Neural cell (in vitro differentiated cells): ENCODE data around the gene ERBB4. TPM values are rescaled to one million over a fixed set of nuclear protein-coding genes. Genes with fewer than 3 reads are reported as not detected.

Experiments used
- H2AFZ ChIP-seq: fragments of 200-600, 300-800 bp; sonication (generic), shearing (Covaris generic); 2 replicates; pipeline ENCODE4 v1.6.0; 2014; ENCODE audit warnings: low read depth, mild to moderate bottlenecking, antibody characterized with exemption, low read length, moderate library complexity
- H3F3A ChIP-seq: fragments of 200-600 bp; shearing (Covaris generic); 2 replicates; pipeline ENCODE4 v1.6.1; 2016; ENCODE audit warnings: mild to moderate bottlenecking, moderate library complexity, mixed read lengths, antibody characterized with exemption, low read length; ENCODE audit not compliant: insufficient read depth, poor library complexity, severe bottlenecking
- H3K27ac ChIP-seq: fragments of 200-600, 300-800 bp; sonication (generic), shearing (Covaris generic); 2 replicates; pipeline ENCODE4 v1.5.1; 2014; ENCODE audit warnings: mild to moderate bottlenecking, low read length, moderate library complexity
- H3K27me3 ChIP-seq: fragments of 300-800, 200-600 bp; sonication (generic), shearing (Covaris generic); 2 replicates; pipeline ENCODE4 v1.6.0; 2014; ENCODE audit warnings: mild to moderate bottlenecking, low read depth, low read length, moderate library complexity; ENCODE audit not compliant: insufficient read depth
- H3K36me3 ChIP-seq: fragments of 300-800, 200-600 bp; sonication (generic), shearing (Covaris generic); 2 replicates; pipeline ENCODE4 v1.5.1; 2014; ENCODE audit warnings: mild to moderate bottlenecking, antibody characterized with exemption, low read length, moderate library complexity; ENCODE audit not compliant: insufficient read depth
- H3K4me2 ChIP-seq: fragments of 300-800, 200-600 bp; sonication (generic), shearing (Covaris generic); 2 replicates; pipeline ENCODE4 v1.6.0; 2014; ENCODE audit warnings: mild to moderate bottlenecking, low read length
- H3K4me3 ChIP-seq: fragments of 300-800, 200-600 bp; sonication (generic), shearing (Covaris generic); 2 replicates; pipeline ENCODE4 v1.5.1; 2014; ENCODE audit warnings: mild to moderate bottlenecking, low read length, moderate library complexity
- H3K79me2 ChIP-seq: fragments of 200-600 bp; shearing (Covaris generic); replicated peaks from 2 replicates; pipeline ENCODE4 v1.6.0; 2014; ENCODE audit warnings: mild to moderate bottlenecking, low read length, moderate library complexity; ENCODE audit not compliant: insufficient read depth
- H3K9ac ChIP-seq: fragments of 300-800, 200-600 bp; sonication (generic), shearing (Covaris generic); 2 replicates; pipeline ENCODE4 v1.6.1; 2016; ENCODE audit warnings: mild to moderate bottlenecking, low read length, mixed read lengths
- H3K9me2 ChIP-seq: fragments of 200-600 bp; shearing (Covaris generic); 2 replicates; pipeline ENCODE4 v1.6.1; 2016; ENCODE audit warnings: mild to moderate bottlenecking, low read length, mixed read lengths; ENCODE audit not compliant: insufficient read depth
- H3K9me3 ChIP-seq: fragments of 200-600, 300-800 bp; sonication (generic), shearing (Covaris generic); 2 replicates; pipeline ENCODE4 v1.6.1; 2016; ENCODE audit warnings: mild to moderate bottlenecking, mixed run types, low read length, moderate library complexity, mixed read lengths
- H4K20me1 ChIP-seq: fragments of 200-600 bp; shearing (Covaris generic); 2 replicates; pipeline ENCODE4 v1.6.1; 2016; ENCODE audit warnings: mild to moderate bottlenecking, mixed run types; ENCODE audit not compliant: insufficient read depth
- EP300 ChIP-seq: fragments of 450-650 bp; conservative IDR thresholded peaks from 2 replicates; pipeline ENCODE4 v1.6.1; 2014; ENCODE audit warnings: antibody characterized with exemption, mild to moderate bottlenecking, moderate library complexity; ENCODE audit not compliant: poor library complexity, severe bottlenecking
- EZH2 ChIP-seq: fragments of 200-600, 300-800 bp; shearing (Covaris generic), sonication (generic); IDR thresholded peaks from 2 replicates; pipeline ENCODE4 v1.6.1; 2014; ENCODE audit warnings: antibody characterized with exemption, low read length, borderline replicate concordance, mild to moderate bottlenecking; ENCODE audit not compliant: insufficient read depth, poor library complexity, severe bottlenecking
- MXI1 ChIP-seq: fragments of 450-650 bp; conservative IDR thresholded peaks from 2 replicates; pipeline ENCODE4 v1.6.1; 2014; ENCODE audit warnings: antibody characterized with exemption, mild to moderate bottlenecking; ENCODE audit not compliant: poor library complexity, severe bottlenecking
- POLR2AphosphoS5 ChIP-seq: IDR thresholded peaks from 2 replicates; pipeline ENCODE4 v1.6.1; 2012
- RAD21 ChIP-seq: fragments of 450-650 bp; conservative IDR thresholded peaks from 2 replicates; pipeline ENCODE4 v1.6.1; 2014; ENCODE audit warnings: antibody characterized with exemption, mild to moderate bottlenecking, moderate library complexity
- SMC3 ChIP-seq: fragments of 450-650 bp; conservative IDR thresholded peaks from 2 replicates; pipeline ENCODE4 v1.6.1; 2014; ENCODE audit warnings: antibody characterized with exemption, mild to moderate bottlenecking, moderate library complexity; ENCODE audit not compliant: poor library complexity
- TAF1 ChIP-seq: IDR thresholded peaks from 2 replicates; pipeline ENCODE4 v1.6.1; 2012; ENCODE audit warnings: low read depth
- polyA plus RNA-seq: library from polyadenylated mRNA; depleted of rRNA; stranded (reverse); fragments of >200 nt; gene quantifications from 2 replicates; pipeline ENCODE4 v1.2.3, GENCODE V29; 2014
- TF ChIP-seq, protein P1 (sequence below): IDR thresholded peaks from 2 replicates; pipeline ENCODE4 v1.6.1; 2012; ENCODE audit warnings: borderline replicate concordance
- TF ChIP-seq, protein P2 (sequence below): fragments of 450-650 bp; IDR thresholded peaks from 2 replicates; pipeline ENCODE4 v1.5.1; 2014; ENCODE audit warnings: antibody characterized with exemption, mild to moderate bottlenecking, moderate library complexity; ENCODE audit not compliant: poor library complexity, severe bottlenecking

Gene ERBB4
- polyA plus RNA-seq, 1 donor from 2014 or later: 0.69 TPM

DNA sequence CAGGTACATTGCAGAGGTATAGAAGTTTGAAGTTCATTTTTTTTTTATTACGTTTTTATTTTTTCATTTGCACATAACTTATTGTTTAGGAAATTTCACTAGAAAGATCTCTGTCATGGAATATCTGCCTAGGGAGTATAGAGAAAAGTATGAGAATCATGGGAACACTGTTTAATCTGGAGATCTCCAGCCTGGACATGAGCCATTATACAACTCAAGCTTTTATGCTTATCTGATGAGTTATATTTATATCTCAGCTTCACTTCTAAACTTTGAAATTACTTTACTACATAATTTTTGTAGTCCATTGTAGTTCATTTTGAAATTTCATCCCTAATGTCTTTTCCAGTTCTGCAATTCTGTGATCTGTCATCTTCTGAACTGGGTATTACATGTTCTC lies 515.6 kb downstream of the ERBB4 start:
- Histone ChIP-seq H3K27ac (no peak overlapping the region), H3K79me2 (no peaks in the 10 kb centered on the region), H4K20me1 (no peaks in the 10 kb centered on the region), H3K36me3 (no peaks in the 10 kb centered on the region), H3K9ac (no peak overlapping the region), H3K27me3 (no peaks in the 10 kb centered on the region), H3F3A (no peaks in the 10 kb centered on the region), H3K4me3 (no peak overlapping the region), H3K9me3 (no peaks in the 10 kb centered on the region), H2AFZ (no peak overlapping the region), H3K9me2 (no peaks in the 10 kb centered on the region), H3K4me2 (no peak overlapping the region)
- TF ChIP-seq, protein P1, sequence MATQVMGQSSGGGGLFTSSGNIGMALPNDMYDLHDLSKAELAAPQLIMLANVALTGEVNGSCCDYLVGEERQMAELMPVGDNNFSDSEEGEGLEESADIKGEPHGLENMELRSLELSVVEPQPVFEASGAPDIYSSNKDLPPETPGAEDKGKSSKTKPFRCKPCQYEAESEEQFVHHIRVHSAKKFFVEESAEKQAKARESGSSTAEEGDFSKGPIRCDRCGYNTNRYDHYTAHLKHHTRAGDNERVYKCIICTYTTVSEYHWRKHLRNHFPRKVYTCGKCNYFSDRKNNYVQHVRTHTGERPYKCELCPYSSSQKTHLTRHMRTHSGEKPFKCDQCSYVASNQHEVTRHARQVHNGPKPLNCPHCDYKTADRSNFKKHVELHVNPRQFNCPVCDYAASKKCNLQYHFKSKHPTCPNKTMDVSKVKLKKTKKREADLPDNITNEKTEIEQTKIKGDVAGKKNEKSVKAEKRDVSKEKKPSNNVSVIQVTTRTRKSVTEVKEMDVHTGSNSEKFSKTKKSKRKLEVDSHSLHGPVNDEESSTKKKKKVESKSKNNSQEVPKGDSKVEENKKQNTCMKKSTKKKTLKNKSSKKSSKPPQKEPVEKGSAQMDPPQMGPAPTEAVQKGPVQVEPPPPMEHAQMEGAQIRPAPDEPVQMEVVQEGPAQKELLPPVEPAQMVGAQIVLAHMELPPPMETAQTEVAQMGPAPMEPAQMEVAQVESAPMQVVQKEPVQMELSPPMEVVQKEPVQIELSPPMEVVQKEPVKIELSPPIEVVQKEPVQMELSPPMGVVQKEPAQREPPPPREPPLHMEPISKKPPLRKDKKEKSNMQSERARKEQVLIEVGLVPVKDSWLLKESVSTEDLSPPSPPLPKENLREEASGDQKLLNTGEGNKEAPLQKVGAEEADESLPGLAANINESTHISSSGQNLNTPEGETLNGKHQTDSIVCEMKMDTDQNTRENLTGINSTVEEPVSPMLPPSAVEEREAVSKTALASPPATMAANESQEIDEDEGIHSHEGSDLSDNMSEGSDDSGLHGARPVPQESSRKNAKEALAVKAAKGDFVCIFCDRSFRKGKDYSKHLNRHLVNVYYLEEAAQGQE: no peak
- TF ChIP-seq, protein P2, sequence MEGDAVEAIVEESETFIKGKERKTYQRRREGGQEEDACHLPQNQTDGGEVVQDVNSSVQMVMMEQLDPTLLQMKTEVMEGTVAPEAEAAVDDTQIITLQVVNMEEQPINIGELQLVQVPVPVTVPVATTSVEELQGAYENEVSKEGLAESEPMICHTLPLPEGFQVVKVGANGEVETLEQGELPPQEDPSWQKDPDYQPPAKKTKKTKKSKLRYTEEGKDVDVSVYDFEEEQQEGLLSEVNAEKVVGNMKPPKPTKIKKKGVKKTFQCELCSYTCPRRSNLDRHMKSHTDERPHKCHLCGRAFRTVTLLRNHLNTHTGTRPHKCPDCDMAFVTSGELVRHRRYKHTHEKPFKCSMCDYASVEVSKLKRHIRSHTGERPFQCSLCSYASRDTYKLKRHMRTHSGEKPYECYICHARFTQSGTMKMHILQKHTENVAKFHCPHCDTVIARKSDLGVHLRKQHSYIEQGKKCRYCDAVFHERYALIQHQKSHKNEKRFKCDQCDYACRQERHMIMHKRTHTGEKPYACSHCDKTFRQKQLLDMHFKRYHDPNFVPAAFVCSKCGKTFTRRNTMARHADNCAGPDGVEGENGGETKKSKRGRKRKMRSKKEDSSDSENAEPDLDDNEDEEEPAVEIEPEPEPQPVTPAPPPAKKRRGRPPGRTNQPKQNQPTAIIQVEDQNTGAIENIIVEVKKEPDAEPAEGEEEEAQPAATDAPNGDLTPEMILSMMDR: no peak
- TF ChIP-seq EP300 (no peak), RAD21 (no peak)

DNA sequence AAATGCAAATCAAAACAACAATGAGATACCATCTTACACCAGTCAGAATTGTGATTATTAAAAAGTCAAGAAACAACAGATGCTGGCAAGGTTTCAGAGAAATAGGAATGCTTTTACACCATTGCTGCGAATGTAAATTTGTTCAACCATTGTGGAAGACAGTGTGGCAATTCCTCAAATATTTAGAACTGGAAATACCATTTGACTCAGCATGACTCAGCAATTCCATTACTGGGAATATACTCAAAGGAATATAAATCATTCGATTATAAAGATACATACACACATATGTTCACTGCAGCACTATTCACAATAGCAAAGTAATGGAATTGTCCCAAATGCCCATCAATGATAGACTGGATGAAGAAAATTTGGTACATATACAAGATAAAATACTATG lies 516.7 kb downstream of the ERBB4 start:
- Histone ChIP-seq H3K4me2 (no peak overlapping the region), H2AFZ (no peak overlapping the region), H3K27me3 (no peaks in the 10 kb centered on the region), H3K9ac (no peak overlapping the region), H3K36me3 (no peaks in the 10 kb centered on the region), H3K27ac (no peak overlapping the region), H3K4me3 (no peak overlapping the region), H3K9me2 (no peaks in the 10 kb centered on the region), H3K79me2 (no peaks in the 10 kb centered on the region), H3F3A (no peaks in the 10 kb centered on the region), H4K20me1 (no peaks in the 10 kb centered on the region), H3K9me3 (no peaks in the 10 kb centered on the region)
- TF ChIP-seq MXI1 (no peak), SMC3 (no peak), EP300 (no peak), EZH2 (no peak), POLR2AphosphoS5 (no peak), RAD21 (no peak), TAF1 (no peak)
- TF ChIP-seq, protein P2: no peak
- TF ChIP-seq, protein P1: no peak
